ENCODE measurements around the gene ST6GALNAC2. TPM values are rescaled to one million over a fixed set of nuclear protein-coding genes. Genes with fewer than 3 reads are reported as not detected.

The ST6GALNAC2 gene
- total and polyA plus RNA-seq, 8 donors: 2.1 to 30.2 (median 4.7) TPM

GRCh38 chr17:76574166-76574565 is 11.5 kb downstream of the ST6GALNAC2 start:
- no peak overlapping the region for H3K4me3 ChIP-seq
- intact Hi-C loops (cut with DNase I): no loop called here
- no peak for ATAC-seq
- H3K4me1 ChIP-seq: no peaks in the 10 kb centered on the region
- no peaks in the 10 kb centered on the region for H3K27me3 ChIP-seq
- no peaks in the 10 kb centered on the region for H3K36me3 ChIP-seq
- no peak for DNase-seq
- no peaks in the 10 kb centered on the region for H3K9me3 ChIP-seq
- H3K27ac ChIP-seq: no peak overlapping the region
- no peak for TF ChIP-seq CTCF (IDR thresholded peaks at IDR 0.05)

- TF ChIP-seq CTCF (IDR thresholded peaks at IDR 0.05): no peak
- H3K4me3 ChIP-seq: no peak overlapping the region
- H3K4me1 ChIP-seq: peaks cover 0 to 4% of the 10 kb centered on the region in 2 donors
- no peak for ATAC-seq
- intact Hi-C loops (cut with DNase I): no loop called here
- H3K36me3 ChIP-seq: no peaks in the 10 kb centered on the region
- no peak for DNase-seq
- H3K27me3 ChIP-seq: no peaks in the 10 kb centered on the region
- no peaks in the 10 kb centered on the region for H3K9me3 ChIP-seq
- no peak overlapping the region for H3K27ac ChIP-seq
Observed at GRCh38 chr17:76573096-76573495, 12.6 kb downstream of the ST6GALNAC2 start.

- intact Hi-C loops (cut with DNase I): no loop called here
- Histone ChIP-seq H3K27ac (no peak overlapping the region), H3K4me3 (no peak overlapping the region), H3K27me3 (no peaks in the 10 kb centered on the region), H3K9me3 (no peaks in the 10 kb centered on the region), H3K36me3 (peaks cover 0 to under 1% of the 10 kb centered on the region in 2 donors), H3K4me1 (peaks cover 0 to 11% of the 10 kb centered on the region in 2 donors)
- DNase-seq (no peak), ATAC-seq (no peak)
- no peak for TF ChIP-seq CTCF (IDR thresholded peaks at IDR 0.05)
Observed at GRCh38 chr17:76572201-76572910, 13.3 kb downstream of the ST6GALNAC2 start.

- DNase-seq (no peak), ATAC-seq (no peak)
- Histone ChIP-seq H3K27ac (no peak overlapping the region), H3K36me3 (peaks cover 0 to 14% of the 10 kb centered on the region in 2 donors), H3K27me3 (no peaks in the 10 kb centered on the region), H3K4me3 (no peak overlapping the region), H3K9me3 (no peaks in the 10 kb centered on the region), H3K4me1 (peaks cover 0 to 22% of the 10 kb centered on the region in 2 donors)
- TF ChIP-seq CTCF (IDR thresholded peaks at IDR 0.05): no peak
- intact Hi-C loops (cut with DNase I): no loop called here
Observed at GRCh38 chr17:76570877-76571471, 14.7 kb downstream of the ST6GALNAC2 start.

- no peak for DNase-seq
- ATAC-seq: no peak
- peaks cover 0 to 27% of the 10 kb centered on the region in 2 donors for H3K4me1 ChIP-seq
- intact Hi-C loops (cut with DNase I): no loop called here
- H3K4me3 ChIP-seq: no peak overlapping the region
- H3K27me3 ChIP-seq: no peaks in the 10 kb centered on the region
- H3K36me3 ChIP-seq: peaks cover 0 to 19% of the 10 kb centered on the region in 2 donors
- no peaks in the 10 kb centered on the region for H3K9me3 ChIP-seq
- TF ChIP-seq CTCF (IDR thresholded peaks at IDR 0.05): no peak
- H3K27ac ChIP-seq: no peak overlapping the region
Observed at GRCh38 chr17:76570457-76570856, 15.2 kb downstream of the ST6GALNAC2 start.
